GM18499 (cell line): ENCODE results near the gene DCDC1.
"Not testable (repeated sequence)": the region's sequence is repeated elsewhere in the genome, so short reads cannot be mapped to it uniquely, and the experiment has no call there.

Source experiments
- ATAC-seq: cut with Tn5 transposase; IDR thresholded peaks from one replicate; pipeline ENCODE4 v1.9.1; 2021; ENCODE audit warnings: moderate number of reproducible peaks; ENCODE audit not compliant: insufficient read depth, unreplicated experiment

DCDC1 gene

GRCh38 chr11:31327417-31327816, 42.1 kb downstream of the DCDC1 start:
- ATAC-seq, result no peak

DNA sequence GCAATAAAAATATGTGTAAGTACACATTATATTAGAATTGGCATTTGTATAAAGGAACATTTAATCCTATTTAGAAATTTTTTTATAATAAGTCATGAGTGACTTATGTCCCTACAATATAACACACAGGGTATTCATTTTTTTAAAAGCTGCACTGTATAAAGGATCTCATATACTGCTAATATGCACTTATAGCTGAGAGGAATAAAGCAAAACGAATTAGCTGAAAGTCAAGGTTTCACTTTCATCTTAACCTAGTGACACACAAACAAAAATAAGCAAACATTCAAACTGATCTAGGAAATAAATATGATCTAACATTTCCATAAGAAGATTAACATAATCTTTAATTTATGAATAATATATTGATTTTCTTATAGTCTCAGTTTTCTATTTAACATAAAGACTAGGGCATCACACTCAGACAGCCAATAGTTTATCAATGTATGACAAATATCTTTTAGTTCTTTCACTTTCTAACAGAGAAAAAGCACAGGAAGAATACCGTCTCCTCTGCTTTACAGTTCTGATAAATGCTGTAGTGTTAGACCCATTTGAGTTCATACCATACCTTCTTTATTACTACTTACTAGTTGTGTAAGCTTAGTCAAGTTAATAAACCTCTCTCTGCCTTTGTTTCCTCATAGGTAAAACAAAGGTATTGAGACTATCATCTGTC, 42.9 kb downstream of the DCDC1 start:
- no peak for ATAC-seq

GRCh38 chr11:31325160-31325559, 44.4 kb downstream of the DCDC1 start:
- no peak for ATAC-seq

GRCh38 chr11:31323145-31323544, 46.4 kb downstream of the DCDC1 start:
- no peak for ATAC-seq

- not testable (repeated sequence) for ATAC-seq
Observed at GRCh38 chr11:31321494-31321893, 48.0 kb downstream of the DCDC1 start.

GRCh38 chr11:31303644-31304180, 65.8 kb downstream of the DCDC1 start:
- ATAC-seq, result no peak

- no peak for ATAC-seq
Observed at GRCh38 chr11:31301549-31302510, 67.7 kb downstream of the DCDC1 start.

DNA sequence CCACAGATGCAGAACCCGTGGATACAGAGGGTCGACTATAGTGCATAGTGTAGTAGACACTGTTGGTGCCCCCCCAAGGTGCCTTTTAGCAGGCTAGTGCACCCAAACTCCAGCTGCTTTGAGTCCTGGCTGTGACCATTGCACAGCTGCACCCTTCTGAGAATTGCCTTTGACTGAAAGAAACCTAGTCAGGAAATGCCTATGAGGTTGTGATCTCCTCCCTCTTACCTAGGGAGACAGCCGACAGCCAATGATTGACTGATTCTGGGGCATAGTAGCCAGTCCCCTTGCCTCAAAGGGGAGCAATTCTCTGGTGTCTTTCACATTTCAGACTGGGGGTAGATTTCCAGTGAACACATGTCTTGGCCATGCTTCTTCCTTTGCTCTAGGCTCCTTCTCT, 74.2 kb downstream of the DCDC1 start:
- ATAC-seq, result no peak

- ATAC-seq, result not testable (repeated sequence)
Observed at GRCh38 chr11:31273527-31273926, 96.0 kb downstream of the DCDC1 start.

- no peak for ATAC-seq
Observed at GRCh38 chr11:31267720-31268119, 101.8 kb downstream of the DCDC1 start.

GRCh38 chr11:31264834-31265233, 104.7 kb downstream of the DCDC1 start:
- ATAC-seq, result no peak

- ATAC-seq, result no peak
Observed at GRCh38 chr11:31262761-31263160, 106.8 kb downstream of the DCDC1 start.

DNA sequence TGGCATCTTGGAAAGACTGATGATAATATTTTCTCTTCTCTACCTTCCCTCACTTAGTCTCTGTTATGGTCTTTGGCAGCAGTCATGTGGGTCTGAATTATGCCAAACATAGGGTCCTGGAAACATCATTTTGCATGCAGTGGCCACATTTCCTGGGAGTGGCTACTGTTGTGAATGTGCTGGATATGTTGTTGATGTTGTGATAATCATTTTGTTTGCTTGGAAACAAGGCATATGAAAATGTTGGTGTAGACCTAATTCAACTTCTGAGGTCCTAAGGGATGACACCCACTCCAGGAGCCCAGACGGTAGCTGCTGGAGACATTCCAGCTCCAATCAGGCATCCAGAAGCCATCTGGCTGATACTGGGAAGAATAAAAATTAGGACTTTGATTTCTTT, 109.7 kb downstream of the DCDC1 start:
- ATAC-seq, result no peak

- no peak for ATAC-seq
Observed at GRCh38 chr11:31254415-31254814, 115.1 kb downstream of the DCDC1 start.

DNA sequence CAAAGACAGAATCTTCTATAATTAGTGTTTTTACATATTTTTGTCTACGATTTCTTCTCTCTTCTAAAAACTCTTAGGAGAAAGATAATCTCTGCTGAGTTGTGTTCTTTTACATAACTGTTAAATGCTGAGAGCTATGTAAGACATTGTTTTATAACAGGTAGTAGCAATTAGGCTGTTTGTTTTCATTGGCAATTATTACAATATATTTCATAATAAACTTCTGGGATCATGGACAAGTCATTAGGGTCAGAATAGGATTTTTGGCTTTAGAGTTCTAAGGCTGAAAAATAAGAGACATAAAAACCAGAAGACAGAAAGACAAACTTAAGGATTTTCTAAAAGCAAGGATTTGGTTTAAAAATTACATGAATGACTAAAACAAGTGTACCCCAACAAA, 120.8 kb downstream of the DCDC1 start:
- ATAC-seq, result no peak

DNA sequence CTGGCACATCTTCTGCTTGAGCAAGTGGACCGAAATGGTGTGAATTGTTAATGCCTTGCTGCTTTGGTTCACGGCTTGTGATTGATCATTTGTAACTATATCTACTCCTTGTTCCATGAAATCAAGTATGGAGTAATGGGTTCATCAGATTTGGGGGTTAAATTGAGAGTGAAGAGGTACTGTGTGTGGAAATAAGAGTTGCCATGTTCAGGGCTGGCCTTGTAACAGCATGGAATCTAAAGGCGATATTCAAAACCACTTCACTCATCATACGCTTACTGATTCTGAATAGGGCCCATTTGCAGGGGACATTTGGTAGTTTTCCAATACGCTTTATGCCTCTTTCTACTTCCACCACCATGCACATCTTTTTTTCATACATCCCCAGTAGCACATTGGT, 122.2 kb downstream of the DCDC1 start:
- ATAC-seq, result no peak

DNA sequence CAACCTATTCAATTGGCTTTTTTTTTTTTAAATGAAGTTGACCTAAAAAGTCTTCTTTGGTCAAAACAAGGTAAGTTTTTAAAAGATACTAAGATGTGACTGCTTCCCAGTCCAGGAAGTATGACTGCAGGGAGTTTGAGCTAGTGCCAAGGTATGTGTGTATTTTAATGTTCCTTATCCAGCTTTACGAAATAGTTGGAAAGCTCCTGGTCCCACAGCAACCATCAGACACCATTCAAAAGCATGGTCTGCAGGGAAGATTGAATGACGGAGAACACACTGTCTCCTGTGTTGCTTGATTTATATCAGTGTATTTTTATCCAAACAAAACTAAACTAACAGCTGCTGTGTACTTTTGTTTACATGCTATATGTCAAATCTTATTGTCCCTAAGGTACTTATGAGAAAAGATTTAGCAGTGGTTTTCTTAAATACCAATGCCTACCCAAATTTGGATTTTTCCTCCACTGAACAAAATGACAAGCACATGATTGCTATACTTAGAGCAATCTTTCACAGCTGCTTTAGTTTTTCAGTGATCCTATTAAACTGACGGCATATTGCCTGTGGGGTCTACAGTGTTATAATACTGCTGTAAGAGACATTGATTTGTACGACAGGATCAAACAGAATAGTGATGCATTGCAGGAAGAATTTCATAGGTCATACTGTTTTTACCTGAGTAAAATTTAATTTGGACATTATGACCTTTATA, 122.9 kb downstream of the DCDC1 start:
- no peak for ATAC-seq

GRCh38 chr11:31243706-31244105, 125.8 kb downstream of the DCDC1 start:
- ATAC-seq, result no peak

- no peak for ATAC-seq
Observed at GRCh38 chr11:31240340-31240904, 129.1 kb downstream of the DCDC1 start.
